GM21825 (cell line): ENCODE results near the gene GDPD3.

Source experiments
- ATAC-seq: cut with Tn5 transposase; IDR thresholded peaks from one replicate; pipeline ENCODE4 v1.9.1; 2021; ENCODE audit warnings: mild to moderate bottlenecking, moderate library complexity; ENCODE audit not compliant: unreplicated experiment

Gene GDPD3

DNA sequence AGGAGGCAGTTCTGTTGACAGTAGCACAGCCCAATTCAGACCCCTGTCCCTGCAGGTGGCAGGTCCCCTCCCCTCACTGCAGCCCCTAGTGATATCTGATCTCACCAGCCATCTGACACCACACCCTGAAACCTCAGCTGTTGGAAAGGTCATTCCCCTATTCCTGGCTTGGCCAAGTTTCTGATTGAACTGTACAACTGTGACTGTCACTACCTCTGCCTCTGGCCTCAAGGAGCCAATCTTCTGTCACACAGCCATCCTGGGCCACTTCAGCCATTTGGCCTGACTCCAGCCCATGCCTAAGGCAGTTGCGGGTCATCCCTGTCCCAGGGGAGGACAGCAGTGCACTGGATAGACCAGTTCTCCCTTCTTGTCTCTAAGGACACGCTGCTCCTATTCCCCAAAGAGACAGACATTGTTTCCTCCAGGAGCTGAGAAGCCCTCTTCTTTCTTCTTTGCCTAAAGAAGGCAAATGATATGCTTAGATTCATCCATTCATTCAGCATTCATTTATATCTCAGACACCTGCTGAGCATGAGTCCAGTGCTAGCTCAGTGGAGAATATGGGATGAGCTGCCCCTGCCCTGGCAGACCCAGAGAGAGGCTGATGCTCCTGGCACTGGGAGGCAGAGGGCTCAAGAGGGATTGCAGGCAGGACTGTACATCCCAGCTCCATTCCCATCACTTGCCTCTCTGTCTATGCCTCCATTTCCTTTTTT, 52.3 kb downstream of the GDPD3 start:
- no peak for ATAC-seq

DNA sequence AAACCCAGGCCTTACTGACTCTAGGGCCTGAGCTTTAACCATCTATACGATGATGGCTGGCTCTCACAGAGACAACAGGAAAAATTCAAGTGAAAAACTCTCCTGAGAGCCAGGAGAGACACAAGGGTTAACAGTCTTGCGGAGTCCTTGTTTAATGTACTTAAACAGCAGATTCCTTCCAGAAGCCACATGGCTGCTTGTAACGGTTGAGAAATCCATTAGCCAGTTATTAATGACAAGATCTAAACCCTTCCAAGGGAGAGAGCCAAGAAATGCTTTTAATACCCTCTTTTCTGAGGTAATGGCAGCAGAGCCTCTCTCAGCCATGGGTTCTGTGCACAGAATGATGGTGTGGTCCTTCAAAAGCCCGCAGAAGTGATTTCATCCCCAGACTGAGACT, 53.0 kb downstream of the GDPD3 start:
- no peak for ATAC-seq

DNA sequence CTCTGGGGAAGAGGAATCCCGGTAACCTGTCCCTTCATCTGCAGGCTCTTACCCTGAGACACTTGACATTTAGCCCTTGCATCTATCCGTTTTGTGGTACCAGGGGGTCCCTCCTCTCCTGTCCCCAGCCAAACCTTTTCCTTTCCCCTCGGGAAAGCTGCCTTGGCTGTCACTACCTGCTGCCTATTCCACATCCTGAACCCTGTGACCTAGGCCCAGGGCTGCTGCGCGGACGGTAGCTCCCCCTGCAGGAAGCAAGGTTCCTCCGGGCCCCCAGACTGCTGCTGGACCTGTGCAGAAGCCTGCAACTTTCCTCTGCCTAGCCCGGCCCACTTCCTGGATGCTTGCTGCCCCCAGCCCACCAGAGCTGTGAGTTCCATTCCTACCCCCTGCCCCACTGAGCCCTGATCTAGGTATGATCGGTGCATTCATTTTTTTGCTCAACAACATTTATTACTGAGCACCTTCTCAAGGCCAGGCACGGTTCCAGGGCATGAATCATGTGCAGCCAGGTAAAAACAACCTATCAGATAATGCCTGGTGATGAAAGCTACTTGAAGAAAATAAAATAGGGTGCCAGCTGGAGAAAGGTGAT, 58.3 kb downstream of the GDPD3 start:
- no peak for ATAC-seq
